HFFc6 (cell line): ENCODE results near the gene PPARA. TPM values are rescaled to one million over a fixed set of nuclear protein-coding genes. Genes with fewer than 3 reads are reported as not detected.

ENCODE experiments used
- DNase-seq: peaks from one replicate; pipeline ENCODE4 v3.0.0-alpha.2; 2018
- H3K27ac Mint-ChIP-seq: 2 replicates; pipeline ENCODE4 v1.8.0; 2020; ENCODE audit warnings: mild to moderate bottlenecking, mixed read lengths
- H3K27me3 Mint-ChIP-seq: 2 replicates; pipeline ENCODE4 v1.8.0; 2021; ENCODE audit warnings: mild to moderate bottlenecking, moderate library complexity, mixed read lengths; ENCODE audit not compliant: insufficient read depth
- H3K36me3 Mint-ChIP-seq: 2 replicates; pipeline ENCODE4 v1.8.0; 2021; ENCODE audit warnings: low read depth, mixed read lengths
- H3K4me1 Mint-ChIP-seq: 2 replicates; pipeline ENCODE4 v1.8.0; 2020; ENCODE audit warnings: low read depth, mixed read lengths
- H3K4me3 Mint-ChIP-seq: 2 replicates; pipeline ENCODE4 v1.8.0; 2020; ENCODE audit warnings: mild to moderate bottlenecking, moderate library complexity, mixed read lengths
- H3K9me3 Mint-ChIP-seq: 2 replicates; pipeline ENCODE4 v1.8.0; 2020; ENCODE audit warnings: mild to moderate bottlenecking, mixed read lengths
- total RNA-seq, 6 experiments: library from RNA; stranded (reverse); fragmentation: NEBNext Ultra II Directional; extraction: Animal tissue kit (Norgen Biotek cat#: 25700); gene quantifications; 2 replicates in 1 of 6; 3 replicates in 5 of 6; pipeline ENCODE4 v1.2.3, GENCODE V29; 2021
- TF ChIP-seq, protein P1 (sequence below): fragments of 200-600 bp; sonication (generic); IDR thresholded peaks from 2 replicates; pipeline ENCODE4 v1.5.0; 2021; ENCODE audit warnings: antibody characterized with exemption, mild to moderate bottlenecking

The PPARA gene
- total RNA-seq, 6 experiments from 2014 or later: 14.1 to 16.0 (median 15.1) TPM

DNA sequence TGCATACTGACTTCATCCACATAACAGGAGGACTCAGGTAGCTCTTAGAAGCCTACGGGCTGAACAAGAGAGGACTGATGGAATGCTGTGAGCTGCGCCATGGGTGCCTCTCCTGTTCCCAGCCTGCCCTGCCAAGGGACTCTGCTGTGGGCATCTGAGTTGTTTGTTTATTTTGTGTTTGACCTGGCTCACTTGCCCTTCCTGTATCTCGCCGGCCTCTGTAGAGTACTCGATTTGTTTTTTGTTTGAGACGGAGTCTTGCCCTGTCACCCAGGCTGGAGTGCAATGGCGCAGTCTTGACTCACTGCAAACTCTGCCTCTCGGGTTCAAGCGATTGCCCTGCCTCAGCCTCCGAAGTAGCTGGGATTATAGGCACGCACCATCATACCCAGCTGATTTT lies 119.2 kb downstream of the PPARA start:
- peaks cover 11% of the 10 kb centered on the region; the same call in 1 of the 2 replicates for H3K36me3 Mint-ChIP-seq
- peak overlapping the region; percentile 67 for H3K4me3 Mint-ChIP-seq
- H3K27me3 Mint-ChIP-seq: no peaks in the 10 kb centered on the region
- no peak for DNase-seq
- H3K9me3 Mint-ChIP-seq: peaks cover 15% of the 10 kb centered on the region
- TF ChIP-seq, protein P1, sequence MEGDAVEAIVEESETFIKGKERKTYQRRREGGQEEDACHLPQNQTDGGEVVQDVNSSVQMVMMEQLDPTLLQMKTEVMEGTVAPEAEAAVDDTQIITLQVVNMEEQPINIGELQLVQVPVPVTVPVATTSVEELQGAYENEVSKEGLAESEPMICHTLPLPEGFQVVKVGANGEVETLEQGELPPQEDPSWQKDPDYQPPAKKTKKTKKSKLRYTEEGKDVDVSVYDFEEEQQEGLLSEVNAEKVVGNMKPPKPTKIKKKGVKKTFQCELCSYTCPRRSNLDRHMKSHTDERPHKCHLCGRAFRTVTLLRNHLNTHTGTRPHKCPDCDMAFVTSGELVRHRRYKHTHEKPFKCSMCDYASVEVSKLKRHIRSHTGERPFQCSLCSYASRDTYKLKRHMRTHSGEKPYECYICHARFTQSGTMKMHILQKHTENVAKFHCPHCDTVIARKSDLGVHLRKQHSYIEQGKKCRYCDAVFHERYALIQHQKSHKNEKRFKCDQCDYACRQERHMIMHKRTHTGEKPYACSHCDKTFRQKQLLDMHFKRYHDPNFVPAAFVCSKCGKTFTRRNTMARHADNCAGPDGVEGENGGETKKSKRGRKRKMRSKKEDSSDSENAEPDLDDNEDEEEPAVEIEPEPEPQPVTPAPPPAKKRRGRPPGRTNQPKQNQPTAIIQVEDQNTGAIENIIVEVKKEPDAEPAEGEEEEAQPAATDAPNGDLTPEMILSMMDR: no peak
- peaks cover 30% of the 10 kb centered on the region for H3K4me1 Mint-ChIP-seq
- H3K27ac Mint-ChIP-seq: no peak overlapping the region; the same call in 1 of the 2 replicates

DNA sequence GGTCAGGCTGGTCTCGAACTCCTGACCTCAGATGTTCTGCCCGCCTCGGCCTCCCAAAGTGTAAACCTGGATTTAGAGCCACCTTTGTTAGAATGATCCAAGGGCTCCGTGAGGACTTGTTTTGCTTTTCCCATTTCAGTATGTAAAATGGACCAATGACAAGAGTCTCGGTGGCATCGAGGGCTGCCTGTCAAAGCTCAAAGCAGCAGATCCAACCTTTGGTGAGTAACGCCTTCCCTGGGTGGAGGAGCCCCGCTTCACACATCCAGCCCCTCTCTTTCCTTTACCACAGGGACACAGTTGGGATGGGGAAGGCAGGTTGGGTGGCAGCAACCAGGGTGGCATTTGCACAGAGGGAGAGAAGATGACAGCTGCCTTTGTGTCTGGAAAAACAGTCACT lies 121.9 kb downstream of the PPARA start:
- DNase-seq: no peak
- H3K36me3 Mint-ChIP-seq: peaks cover 14% of the 10 kb centered on the region
- peaks cover 23% of the 10 kb centered on the region for H3K4me1 Mint-ChIP-seq
- H3K27ac Mint-ChIP-seq: no peak overlapping the region
- H3K27me3 Mint-ChIP-seq: peaks cover 2% of the 10 kb centered on the region; the same call in 1 of the 2 replicates
- no peaks in the 10 kb centered on the region for H3K9me3 Mint-ChIP-seq
- no peak overlapping the region for H3K4me3 Mint-ChIP-seq
- TF ChIP-seq, protein P1: no peak

DNA sequence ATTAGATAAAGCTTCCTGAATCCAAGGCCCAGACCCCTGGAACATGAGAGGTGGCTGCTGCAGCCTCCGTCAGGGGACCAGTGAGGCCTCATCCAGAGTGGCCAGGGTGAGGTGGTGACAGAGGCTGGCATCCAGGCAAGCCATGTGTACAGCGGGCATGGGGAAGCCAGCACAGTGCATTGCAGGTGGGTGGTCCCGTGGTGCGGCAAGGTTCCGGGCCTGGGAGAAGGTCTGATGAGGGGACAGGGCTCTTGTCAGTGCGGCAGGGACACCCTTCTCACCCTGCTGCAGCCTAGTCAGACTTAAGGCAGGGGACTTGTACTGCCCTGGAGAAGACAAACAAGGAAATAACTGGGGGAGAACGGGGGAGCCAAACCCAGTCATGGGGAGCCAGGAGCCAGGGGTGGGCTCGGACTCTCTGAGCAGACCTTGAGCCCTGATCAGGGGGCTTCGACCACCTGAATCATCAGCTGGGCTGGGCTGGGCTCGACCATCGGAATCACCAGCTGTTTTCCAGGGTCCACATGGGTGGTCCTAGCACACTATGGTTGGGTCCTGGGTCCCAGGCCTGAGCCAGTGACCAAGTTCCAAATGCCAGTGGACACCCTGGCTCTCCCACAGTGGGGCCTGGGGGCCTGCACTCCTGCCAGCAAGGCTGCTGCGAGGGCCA lies 122.6 kb downstream of the PPARA start:
- TF ChIP-seq, protein P1: no peak
- H3K4me3 Mint-ChIP-seq: no peak overlapping the region
- no peak overlapping the region; the same call in 1 of the 2 replicates for H3K27ac Mint-ChIP-seq
- H3K9me3 Mint-ChIP-seq: no peaks in the 10 kb centered on the region
- no peak for DNase-seq
- H3K36me3 Mint-ChIP-seq: peaks cover 15% of the 10 kb centered on the region
- H3K4me1 Mint-ChIP-seq: peaks cover 18% of the 10 kb centered on the region
- H3K27me3 Mint-ChIP-seq: peaks cover 2% of the 10 kb centered on the region

DNA sequence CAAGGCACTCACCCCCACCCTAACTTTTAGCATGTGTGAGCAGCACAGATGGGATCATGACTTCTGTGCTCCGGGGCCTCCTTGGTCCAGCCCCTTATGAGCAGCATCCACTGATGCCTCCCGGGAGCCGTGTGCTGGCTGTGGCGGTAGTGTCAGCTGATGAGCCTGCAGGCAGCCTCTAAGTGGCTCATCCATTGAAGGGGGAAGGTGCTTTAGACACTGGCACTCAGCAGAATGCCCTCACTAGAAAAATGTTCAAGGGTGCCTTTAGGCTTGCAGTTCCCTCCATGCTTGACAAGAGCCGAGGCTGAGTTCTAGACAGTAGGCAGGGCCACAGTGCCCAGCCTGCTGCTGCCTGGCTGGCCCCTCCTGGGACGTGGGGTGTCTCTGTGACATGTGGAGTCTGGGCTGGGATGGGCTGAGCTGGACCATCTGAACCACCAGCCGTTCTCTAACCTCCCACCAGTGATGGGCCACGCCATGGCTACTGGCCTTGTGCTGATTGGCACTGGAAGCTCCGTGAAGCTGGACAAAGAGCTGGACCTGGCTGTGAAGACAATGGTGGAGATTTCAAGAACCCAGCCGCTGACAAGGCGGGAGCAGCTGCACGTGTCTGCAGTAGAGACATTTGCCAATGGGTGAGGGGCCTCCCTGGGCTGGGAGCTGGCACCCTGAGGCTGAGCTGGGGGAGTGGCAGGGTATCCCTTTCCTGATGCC lies 123.3 kb downstream of the PPARA start:
- no peak overlapping the region for H3K4me3 Mint-ChIP-seq
- H3K9me3 Mint-ChIP-seq: no peaks in the 10 kb centered on the region
- no peak overlapping the region for H3K27ac Mint-ChIP-seq
- H3K4me1 Mint-ChIP-seq: peaks cover 14% of the 10 kb centered on the region
- TF ChIP-seq, protein P1: no peak
- DNase-seq: no peak
- H3K36me3 Mint-ChIP-seq: peaks cover 22% of the 10 kb centered on the region
- peaks cover 2% of the 10 kb centered on the region for H3K27me3 Mint-ChIP-seq

DNA sequence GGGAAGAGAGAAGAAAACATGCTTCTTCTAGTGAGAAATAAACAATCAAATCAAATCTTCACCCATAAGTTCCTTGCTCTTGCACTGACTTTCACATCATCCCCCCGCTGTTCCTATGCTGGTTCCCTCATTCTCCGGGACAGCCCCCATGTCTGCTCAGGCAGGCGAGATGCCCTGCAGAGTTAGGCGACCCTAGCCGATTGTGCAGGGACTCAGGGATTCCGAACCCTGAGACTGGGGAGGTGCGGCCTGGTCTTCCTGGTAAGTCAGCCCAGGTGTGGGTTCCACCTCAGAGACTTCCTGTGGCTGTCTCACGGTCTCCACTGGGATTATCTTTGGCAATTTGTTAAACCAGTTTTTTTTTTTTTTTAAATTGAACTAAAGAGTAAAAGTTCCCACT lies 124.1 kb downstream of the PPARA start:
- Mint-ChIP-seq H3K27me3 (peaks cover 2% of the 10 kb centered on the region), H3K4me1 (peaks cover 9% of the 10 kb centered on the region), H3K4me3 (no peak overlapping the region), H3K36me3 (peaks cover 23% of the 10 kb centered on the region), H3K27ac (no peak overlapping the region), H3K9me3 (no peaks in the 10 kb centered on the region)
- TF ChIP-seq, protein P1: no peak
- no peak for DNase-seq
